Osteocyte (in vitro differentiated cells): Measurements from ENCODE around the gene MFN2. TPM values are rescaled to one million over a fixed set of nuclear protein-coding genes. Genes with fewer than 3 reads are reported as not detected.
"Not testable (repeated sequence)": the region's sequence is repeated elsewhere in the genome, so short reads cannot be mapped to it uniquely, and the experiment has no call there.

Source experiments
- DNase-seq: peaks from one replicate; pipeline ENCODE4 v3.0.0; 2021; ENCODE audit warnings: mixed read lengths; ENCODE audit not compliant: unreplicated experiment; ENCODE audit errors: extremely low spot score
- H3K27ac Mint-ChIP-seq: one replicate; pipeline ENCODE4 v1.8.0; 2021; ENCODE audit warnings: mild to moderate bottlenecking, mixed read lengths; ENCODE audit not compliant: unreplicated experiment
- H3K27me3 Mint-ChIP-seq: one replicate; pipeline ENCODE4 v1.8.0; 2021; ENCODE audit warnings: mixed read lengths; ENCODE audit not compliant: unreplicated experiment
- H3K36me3 Mint-ChIP-seq: one replicate; pipeline ENCODE4 v1.8.0; 2021; ENCODE audit warnings: mixed read lengths; ENCODE audit not compliant: unreplicated experiment
- H3K4me1 Mint-ChIP-seq: one replicate; pipeline ENCODE4 v1.8.0; 2021; ENCODE audit warnings: mixed read lengths; ENCODE audit not compliant: unreplicated experiment
- H3K4me3 Mint-ChIP-seq: one replicate; pipeline ENCODE4 v1.8.0; 2021; ENCODE audit warnings: mild to moderate bottlenecking, moderate library complexity, mixed read lengths; ENCODE audit not compliant: unreplicated experiment
- H3K9me3 Mint-ChIP-seq: one replicate; pipeline ENCODE4 v1.8.0; 2021; ENCODE audit warnings: mixed read lengths; ENCODE audit not compliant: unreplicated experiment
- total RNA-seq: library from RNA; stranded (reverse); gene quantifications from 2 replicates; pipeline ENCODE4 v1.2.1, GENCODE V29; 2021
- TF ChIP-seq, protein P1 (sequence below): fragments of 200-600 bp; sonication (generic); IDR thresholded peaks from 2 replicates; pipeline ENCODE4 v1.5.0; 2021; ENCODE audit warnings: antibody characterized with exemption, mild to moderate bottlenecking, moderate library complexity

MFN2 gene
- total RNA-seq, 1 donor from 2014 or later: 69.2 TPM

DNA sequence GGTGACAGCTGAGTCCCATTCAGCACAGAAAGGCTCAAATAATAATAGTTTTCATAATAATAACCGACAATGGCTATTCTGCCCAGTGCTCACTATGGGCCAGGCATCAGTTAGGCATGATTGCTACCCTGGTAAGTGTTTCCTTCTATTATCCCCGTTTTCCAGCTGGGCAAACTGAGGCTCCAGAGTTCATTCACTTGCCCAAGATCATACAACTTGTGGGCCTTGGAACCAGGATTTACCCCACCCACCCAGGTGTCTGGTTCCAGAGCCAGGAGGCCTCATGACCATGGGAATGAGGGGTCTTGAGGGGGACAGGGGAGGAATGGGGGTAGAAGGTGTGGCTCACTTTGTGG lies 45.2 kb upstream of the MFN2 start:
- no peaks in the 10 kb centered on the region for H3K36me3 Mint-ChIP-seq
- no peaks in the 10 kb centered on the region for H3K9me3 Mint-ChIP-seq
- peak overlapping the region; percentile 80 for H3K27ac Mint-ChIP-seq
- TF ChIP-seq, protein P1, sequence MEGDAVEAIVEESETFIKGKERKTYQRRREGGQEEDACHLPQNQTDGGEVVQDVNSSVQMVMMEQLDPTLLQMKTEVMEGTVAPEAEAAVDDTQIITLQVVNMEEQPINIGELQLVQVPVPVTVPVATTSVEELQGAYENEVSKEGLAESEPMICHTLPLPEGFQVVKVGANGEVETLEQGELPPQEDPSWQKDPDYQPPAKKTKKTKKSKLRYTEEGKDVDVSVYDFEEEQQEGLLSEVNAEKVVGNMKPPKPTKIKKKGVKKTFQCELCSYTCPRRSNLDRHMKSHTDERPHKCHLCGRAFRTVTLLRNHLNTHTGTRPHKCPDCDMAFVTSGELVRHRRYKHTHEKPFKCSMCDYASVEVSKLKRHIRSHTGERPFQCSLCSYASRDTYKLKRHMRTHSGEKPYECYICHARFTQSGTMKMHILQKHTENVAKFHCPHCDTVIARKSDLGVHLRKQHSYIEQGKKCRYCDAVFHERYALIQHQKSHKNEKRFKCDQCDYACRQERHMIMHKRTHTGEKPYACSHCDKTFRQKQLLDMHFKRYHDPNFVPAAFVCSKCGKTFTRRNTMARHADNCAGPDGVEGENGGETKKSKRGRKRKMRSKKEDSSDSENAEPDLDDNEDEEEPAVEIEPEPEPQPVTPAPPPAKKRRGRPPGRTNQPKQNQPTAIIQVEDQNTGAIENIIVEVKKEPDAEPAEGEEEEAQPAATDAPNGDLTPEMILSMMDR: no peak
- peak overlapping the region; percentile 80 for H3K4me3 Mint-ChIP-seq
- no peaks in the 10 kb centered on the region for H3K27me3 Mint-ChIP-seq
- no peak for DNase-seq
- H3K4me1 Mint-ChIP-seq: peaks cover 45% of the 10 kb centered on the region

DNA sequence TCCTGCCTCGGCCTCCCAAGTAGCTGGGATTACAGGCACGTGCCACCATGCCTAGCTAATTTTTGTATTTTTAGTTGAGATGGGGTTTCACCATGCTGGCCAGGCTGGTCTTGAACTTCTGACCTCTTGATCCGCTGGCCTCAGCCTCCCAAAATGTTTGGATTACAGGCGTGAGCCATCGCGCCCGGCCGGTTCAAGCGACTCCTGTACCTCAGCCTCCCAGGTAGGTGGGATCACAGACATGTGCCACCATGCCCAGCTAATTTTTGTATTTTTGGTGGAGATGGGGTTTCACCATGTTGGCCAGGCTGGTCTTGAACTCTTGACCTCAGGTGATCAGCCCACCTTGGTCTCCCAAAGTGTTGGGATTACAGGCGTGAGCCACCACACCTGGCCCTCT lies 44.5 kb upstream of the MFN2 start:
- peak overlapping the region; percentile 18 for H3K4me3 Mint-ChIP-seq
- not testable (repeated sequence) for DNase-seq, H3K9me3 Mint-ChIP-seq, H3K27me3 Mint-ChIP-seq, H3K27ac Mint-ChIP-seq, H3K36me3 Mint-ChIP-seq
- peaks cover 47% of the 10 kb centered on the region for H3K4me1 Mint-ChIP-seq

DNA sequence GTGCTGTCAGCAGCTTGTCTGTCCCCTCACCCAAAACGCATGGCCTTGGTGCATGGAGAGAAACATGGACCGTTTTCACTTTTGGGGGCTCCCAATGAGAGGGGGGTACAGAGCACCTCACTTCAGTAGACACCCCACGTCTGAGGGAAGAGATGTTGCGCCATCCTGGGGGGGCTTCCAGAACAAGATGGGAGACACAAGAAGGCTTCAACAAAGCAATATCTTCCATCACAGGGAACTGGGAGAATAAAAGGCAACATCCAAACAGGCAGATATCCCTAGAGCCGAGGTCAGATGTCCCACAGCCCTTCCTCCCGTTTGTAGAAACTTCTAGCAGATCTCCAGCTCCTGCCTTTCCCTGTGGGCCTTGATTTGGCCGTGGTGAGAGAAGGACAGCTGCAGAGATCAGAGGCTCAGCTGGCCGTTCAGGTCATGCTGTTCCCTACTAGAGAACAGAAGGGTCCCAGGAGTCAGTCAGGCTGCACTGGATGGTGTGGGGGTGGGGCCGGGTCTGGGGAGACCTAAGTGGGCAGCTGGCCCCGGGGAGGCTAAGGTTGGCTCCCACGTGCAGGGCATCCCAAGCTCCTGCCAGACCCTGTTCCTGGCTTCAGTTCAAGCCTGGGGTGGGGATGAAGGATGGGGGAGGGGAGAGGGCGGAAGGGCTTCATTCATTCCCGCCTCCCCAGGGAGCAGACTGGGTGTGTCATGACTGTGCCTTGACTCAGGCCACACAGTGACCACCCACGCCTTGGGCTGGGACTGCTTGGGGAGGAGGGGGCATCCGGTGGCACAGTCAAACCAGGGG lies 41.3 kb upstream of the MFN2 start:
- H3K9me3 Mint-ChIP-seq: no peaks in the 10 kb centered on the region
- DNase-seq: no peak
- H3K27me3 Mint-ChIP-seq: no peaks in the 10 kb centered on the region
- H3K27ac Mint-ChIP-seq: peak overlapping the region; percentile 71
- TF ChIP-seq, protein P1: no peak
- peaks cover 8% of the 10 kb centered on the region for H3K36me3 Mint-ChIP-seq
- H3K4me1 Mint-ChIP-seq: peaks cover 36% of the 10 kb centered on the region
- H3K4me3 Mint-ChIP-seq: no peak overlapping the region

DNA sequence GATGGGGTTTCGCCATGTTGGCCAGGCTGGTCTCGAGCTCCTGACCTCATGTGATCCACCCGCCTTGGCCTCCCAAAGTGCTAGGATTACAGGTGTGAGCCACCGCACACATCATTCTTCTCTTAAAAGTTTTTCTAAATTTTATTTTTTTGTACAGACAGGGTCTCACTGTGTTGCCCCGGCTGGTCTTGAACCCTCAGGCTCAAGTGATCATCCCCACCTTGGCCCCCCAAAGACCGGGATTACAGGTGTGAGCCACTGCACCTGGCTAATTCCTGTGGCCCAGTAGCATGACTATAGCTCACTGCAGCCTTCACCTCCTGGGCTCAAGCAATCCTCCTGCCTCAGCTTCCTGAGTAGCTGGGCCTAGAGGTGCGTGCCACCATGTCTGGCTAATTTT lies 40.5 kb upstream of the MFN2 start:
- H3K27me3 Mint-ChIP-seq, H3K36me3 Mint-ChIP-seq, H3K9me3 Mint-ChIP-seq, H3K4me3 Mint-ChIP-seq, DNase-seq: not testable (repeated sequence)
- Mint-ChIP-seq H3K4me1 (peaks cover 35% of the 10 kb centered on the region), H3K27ac (peak overlapping the region; percentile 31)

DNA sequence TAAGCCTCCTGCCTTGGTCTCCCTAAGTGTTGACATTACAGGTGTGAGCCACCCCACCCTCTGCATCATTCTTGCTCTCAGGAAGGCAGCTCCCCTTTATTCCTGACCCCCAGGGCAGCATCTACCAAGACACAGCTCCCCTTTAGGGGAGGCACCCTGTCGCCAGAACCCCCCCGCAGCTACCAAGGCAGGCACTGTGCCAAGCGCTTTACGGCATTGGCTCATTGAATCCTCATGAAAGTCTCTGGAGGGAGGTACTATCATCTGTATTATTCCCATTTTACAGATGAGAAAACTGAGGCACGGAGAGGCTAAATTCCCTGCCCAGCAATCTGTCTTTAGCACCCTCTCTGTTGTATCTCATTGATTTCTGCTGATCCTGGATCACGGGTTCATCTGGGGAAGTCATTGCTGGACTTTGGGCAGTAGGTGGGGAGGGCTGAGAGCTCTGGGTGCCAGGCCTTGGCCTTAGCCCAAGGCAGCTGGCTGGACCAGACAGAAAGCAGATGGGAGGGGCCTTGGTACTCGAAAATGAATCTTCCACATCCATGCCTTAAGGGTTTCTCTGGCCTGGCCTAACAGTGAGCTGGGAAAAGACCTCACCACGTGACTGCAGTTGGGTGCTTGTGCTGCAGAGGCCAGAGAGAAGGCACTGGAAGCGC lies 39.9 kb upstream of the MFN2 start:
- no peaks in the 10 kb centered on the region for H3K9me3 Mint-ChIP-seq
- DNase-seq: no peak
- no peak overlapping the region for H3K27ac Mint-ChIP-seq
- H3K4me3 Mint-ChIP-seq: no peak overlapping the region
- TF ChIP-seq, protein P1: no peak
- peaks cover 8% of the 10 kb centered on the region for H3K36me3 Mint-ChIP-seq
- H3K27me3 Mint-ChIP-seq: no peaks in the 10 kb centered on the region
- peaks cover 31% of the 10 kb centered on the region for H3K4me1 Mint-ChIP-seq

DNA sequence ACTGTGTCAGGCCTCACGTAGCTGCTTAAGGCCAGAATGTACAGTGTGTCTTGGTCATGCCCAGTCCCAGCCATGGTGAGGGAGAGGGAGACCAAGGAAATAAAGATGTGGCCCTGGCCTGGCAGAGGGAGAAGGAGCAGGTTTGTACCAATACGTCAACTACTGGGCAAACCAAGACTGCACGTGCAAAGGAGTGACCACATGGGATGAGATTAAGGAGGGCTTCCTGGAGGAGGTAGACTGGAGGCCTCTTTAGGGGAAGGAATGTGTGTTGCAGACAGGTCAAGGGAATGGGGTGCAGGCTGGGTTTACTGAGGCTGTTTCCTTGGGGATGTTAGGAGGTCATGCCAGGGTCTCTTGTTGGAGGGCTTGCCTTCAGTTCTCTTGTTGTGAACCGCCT lies 38.0 kb upstream of the MFN2 start:
- Mint-ChIP-seq H3K27me3 (no peaks in the 10 kb centered on the region), H3K4me1 (peaks cover 27% of the 10 kb centered on the region), H3K27ac (no peak overlapping the region), H3K4me3 (no peak overlapping the region), H3K36me3 (peaks cover 13% of the 10 kb centered on the region), H3K9me3 (no peaks in the 10 kb centered on the region)
- TF ChIP-seq, protein P1: no peak
- no peak for DNase-seq
